GDM1 (cell line): Measurements from ENCODE around the gene MSANTD2.

Experiments used
- DNase-seq: peaks from one replicate; lab custom pipeline; 2025; lab: John Stamatoyannopoulos, UW

MSANTD2 gene

GRCh38 chr11:124817036-124817435, 16.8 kb upstream of the MSANTD2 start:
- DNase-seq: no peak

- DNase-seq: no peak
Observed at GRCh38 chr11:124814739-124815138, 14.5 kb upstream of the MSANTD2 start.

GRCh38 chr11:124812876-124813275, 12.7 kb upstream of the MSANTD2 start:
- DNase-seq: no peak

- DNase-seq: no peak
Observed at GRCh38 chr11:124811399-124812125, 11.4 kb upstream of the MSANTD2 start.

GRCh38 chr11:124807660-124808270, 7.6 kb upstream of the MSANTD2 start:
- no peak for DNase-seq

GRCh38 chr11:124807201-124807600, 7.0 kb upstream of the MSANTD2 start:
- DNase-seq: no peak

- no peak for DNase-seq
Observed at GRCh38 chr11:124804884-124805283, 4.7 kb upstream of the MSANTD2 start.

- no peak for DNase-seq
Observed at GRCh38 chr11:124801636-124802312, 1.6 kb upstream of the MSANTD2 start.

GRCh38 chr11:124801014-124801413, 808 bp upstream of the MSANTD2 start:
- DNase-seq: no peak

GRCh38 chr11:124799348-124800225, 619 bp downstream of the MSANTD2 start:
- DNase-seq: no peak

GRCh38 chr11:124798991-124799347, 1.2 kb downstream of the MSANTD2 start:
- no peak for DNase-seq

GRCh38 chr11:124796312-124796711, 3.9 kb downstream of the MSANTD2 start:
- no peak for DNase-seq

- DNase-seq: peak; percentile 5
Observed at GRCh38 chr11:124793466-124794278, 6.5 kb downstream of the MSANTD2 start.

- DNase-seq: no peak
Observed at GRCh38 chr11:124791626-124792341, 8.4 kb downstream of the MSANTD2 start.

- no peak for DNase-seq
Observed at GRCh38 chr11:124788521-124788920, 11.7 kb downstream of the MSANTD2 start.

GRCh38 chr11:124784051-124784450, 16.2 kb downstream of the MSANTD2 start:
- DNase-seq: no peak

GRCh38 chr11:124783002-124783401, 17.2 kb downstream of the MSANTD2 start:
- DNase-seq: no peak

GRCh38 chr11:124779568-124779967, 20.6 kb downstream of the MSANTD2 start:
- no peak for DNase-seq

- DNase-seq: no peak
Observed at GRCh38 chr11:124778281-124778680, 21.9 kb downstream of the MSANTD2 start.

GRCh38 chr11:124776865-124777645, 23.2 kb downstream of the MSANTD2 start:
- no peak for DNase-seq
